Thoracic aorta (tissue), 2 donors: ENCODE results near the gene LRRC41. TPM values are rescaled to one million over a fixed set of nuclear protein-coding genes. Genes with fewer than 3 reads are reported as not detected.

Source experiments
- ATAC-seq: fragments of 150-250 bp; one replicate; pipeline ENCODE4 v1.8.0; 2017; ENCODE audit warnings: low read depth; ENCODE audit not compliant: insufficient number of reproducible peaks, low FRiP score
- DNase-seq: peaks from one replicate; pipeline ENCODE4 v3.0.0-alpha.2; 2020; ENCODE audit warnings: low spot score
- H3K27ac ChIP-seq, 2 donors: fragments of 200-600 bp; sonication (generic); 1 replicate in 1 of 2; 2 replicates in 1 of 2; pipeline ENCODE4 v1.5.1; 2016; ENCODE audit warnings: mild to moderate bottlenecking in 2 of 2, moderate library complexity in 2 of 2
- H3K27me3 ChIP-seq: fragments of 200-600 bp; sonication (generic); replicated peaks from 2 replicates; pipeline ENCODE4 v1.6.0; 2016; ENCODE audit warnings: mild to moderate bottlenecking; ENCODE audit not compliant: insufficient read depth
- H3K36me3 ChIP-seq: fragments of 200-600 bp; sonication (generic); one replicate; pipeline ENCODE4 v1.5.1; 2016
- H3K4me1 ChIP-seq, 2 donors: fragments of 200-600 bp; sonication (generic); 1 replicate in 1 of 2; 2 replicates in 1 of 2; pipeline versions ENCODE4 v1.5.1 to v1.6.0; 2016; ENCODE audit warnings: low read depth in 2 of 2, mild to moderate bottlenecking in 1 of 2; ENCODE audit not compliant: control insufficient read depth in 1 of 2
- H3K4me3 ChIP-seq: fragments of 200-600 bp; sonication (generic); 2 replicates; pipeline ENCODE4 v1.5.1; 2016; ENCODE audit warnings: mild to moderate bottlenecking
- H3K9me3 ChIP-seq: fragments of 200-600 bp; sonication (generic); 2 replicates; pipeline ENCODE4 v1.5.1; 2016
- CTCF ChIP-seq: fragments of 200-600 bp; sonication (generic); IDR thresholded peaks from one replicate; pipeline ENCODE4 v1.5.1; 2019; ENCODE audit warnings: antibody characterized with exemption
- total RNA-seq, 2 donors: library from RNA; depleted of rRNA; stranded (reverse); fragments of >200 nt; gene quantifications; one replicate each; pipeline versions ENCODE4 v1.1.0 to v1.2.3, GENCODE V29; 2016

The LRRC41 gene
- total RNA-seq, 2 donors from 2014 or later = 70.7 to 76.2 TPM

- Histone ChIP-seq H3K9me3 (no peaks in the 10 kb centered on the region), H3K4me1 (no peaks in the 10 kb centered on the region), H3K27ac (no peak overlapping the region), H3K4me3 (no peak overlapping the region), H3K27me3 (no peaks in the 10 kb centered on the region), H3K36me3 (no peaks in the 10 kb centered on the region)
- ATAC-seq = no peak
- no peak for TF ChIP-seq CTCF
- DNase-seq = no peak
Measured at GRCh38 chr1:46256523-46256922, 46.9 kb downstream of the LRRC41 start.

- no peaks in the 10 kb centered on the region for H3K36me3 ChIP-seq
- ATAC-seq (no peak), DNase-seq (no peak)
- H3K4me3 ChIP-seq = no peak overlapping the region
- H3K4me1 ChIP-seq = no peaks in the 10 kb centered on the region
- H3K9me3 ChIP-seq = no peaks in the 10 kb centered on the region
- no peak overlapping the region for H3K27ac ChIP-seq
- no peaks in the 10 kb centered on the region for H3K27me3 ChIP-seq
- TF ChIP-seq CTCF = no peak
Measured at GRCh38 chr1:46254668-46255067, 48.7 kb downstream of the LRRC41 start.

GRCh38 chr1:46248122-46248920, 55.1 kb downstream of the LRRC41 start:
- Histone ChIP-seq H3K4me3 (peak overlapping the region; percentile 80), H3K9me3 (no peaks in the 10 kb centered on the region), H3K36me3 (no peaks in the 10 kb centered on the region), H3K27ac (no peak overlapping the region), H3K4me1 (peaks cover 3 to 13% of the 10 kb centered on the region in 2 donors), H3K27me3 (no peaks in the 10 kb centered on the region)
- DNase-seq = no peak
- no peak for ATAC-seq
- TF ChIP-seq CTCF = no peak

- peak; percentile 95 for DNase-seq
- no peaks in the 10 kb centered on the region for H3K9me3 ChIP-seq
Measured at GRCh38 chr1:46247436-46248121, 55.8 kb downstream of the LRRC41 start, which contains the start of gene RAD54L. RAD54L (plus strand) TSS chr1:46247763; CDS start chr1:46248406, 643 bp downstream.

More at GRCh38 chr1:46247436-46248121, 55.8 kb downstream of the LRRC41 start, which contains the start of gene RAD54L:
- no peak for TF ChIP-seq CTCF
- ATAC-seq = peak; percentile 94
- H3K27ac ChIP-seq = peak within 1 kb of the TSS in 1 of 2 donors; percentile 64
- peak within 1 kb of the TSS; percentile 94 for H3K4me3 ChIP-seq
- no peaks in the 10 kb centered on the region for H3K36me3 ChIP-seq
- no peaks in the 10 kb centered on the region for H3K27me3 ChIP-seq
- peaks cover 3 to 13% of the 10 kb centered on the region in 2 donors for H3K4me1 ChIP-seq
